Endothelial cell of umbilical vein (primary cell): ENCODE data around the gene RMND5B. TPM values are rescaled to one million over a fixed set of nuclear protein-coding genes. Genes with fewer than 3 reads are reported as not detected.
A peak's percentile ranks its signal among the peaks of the same experiment; 100 is the strongest.

Experiments used
- BruUV-seq: library from RNA; stranded (reverse); fragments of 400-500 nt; replicated peaks from 2 replicates; lab custom pipeline; 2021; lab: Mats Ljungman, UMichigan
- CTCF ChIA-PET: fragments of 300-600, 350-600 bp; sonication (Branson Sonifier 250); formaldehyde crosslinking; loops from one replicate; lab custom pipeline; 2021; ENCODE audit warnings: antibody characterized with exemption, inconsistent platforms; lab: Charles Lee
- POLR2A ChIA-PET: fragments of 300-600, 350-600 bp; sonication (Branson Sonifier 250); formaldehyde crosslinking; loops from one replicate; lab custom pipeline; 2021; ENCODE audit warnings: antibody characterized with exemption, inconsistent platforms; lab: Charles Lee
- DNase-seq: peaks from one replicate; pipeline ENCODE4 v3.0.0-alpha.2; 2011; ENCODE audit warnings: low read depth, low spot score
- FAIRE-seq: peaks from 2 replicates; lab custom pipeline; 2011; peaks lifted over from hg19 to GRCh38; lab: Jason Lieb, UNC
- H2AFZ ChIP-seq: 2 replicates; pipeline ENCODE4 v1.6.0; 2012; ENCODE audit warnings: low read depth, low read length, control low read depth, inconsistent platforms
- H3K27ac ChIP-seq: 2 replicates; pipeline ENCODE4 v1.5.1; 2011; ENCODE audit warnings: low read depth, mild to moderate bottlenecking, control low read depth, low read length, moderate library complexity; ENCODE audit not compliant: insufficient read depth
- H3K27me3 ChIP-seq, 2 experiments: 2 replicates each; pipeline versions ENCODE4 v1.6.0 to v1.6.1; 2011; ENCODE audit warnings: low read length in 2 of 2, mixed read lengths in 1 of 2; ENCODE audit not compliant: control insufficient read depth in 2 of 2, insufficient read depth in 2 of 2
- H3K36me3 ChIP-seq, 2 experiments: 2 replicates in 1 of 2; 3 replicates in 1 of 2; pipeline ENCODE4 v1.5.1; 2011; ENCODE audit warnings: low read length in 2 of 2, mild to moderate bottlenecking in 1 of 2, moderate library complexity in 1 of 2; ENCODE audit not compliant: control insufficient read depth in 2 of 2, insufficient read depth in 2 of 2; ENCODE audit errors: extremely low read depth in 1 of 2
- H3K4me1 ChIP-seq: 3 replicates; pipeline ENCODE4 v1.5.1; 2011; ENCODE audit warnings: mild to moderate bottlenecking, low read length; ENCODE audit not compliant: control insufficient read depth, insufficient read depth; ENCODE audit errors: extremely low read depth
- H3K4me2 ChIP-seq: 2 replicates; pipeline ENCODE4 v1.6.1; 2011; ENCODE audit warnings: low read length, control low read depth, mixed read lengths; ENCODE audit not compliant: insufficient read depth
- H3K4me3 ChIP-seq, 3 experiments: fragments of 200-600 bp in 1 of 3; sonication (generic), shearing (Covaris generic) in 1 of 3; replicated peaks in 1 of 3; 2 replicates each; pipeline ENCODE4 v1.5.1; 2011 to 2016; ENCODE audit warnings: control low read depth in 3 of 3, low read length in 3 of 3, mild to moderate bottlenecking in 2 of 3, inconsistent platforms in 1 of 3, low read depth in 1 of 3, moderate library complexity in 1 of 3; ENCODE audit not compliant: insufficient read depth in 1 of 3
- H3K79me2 ChIP-seq: 2 replicates; pipeline ENCODE4 v1.6.0; 2012; ENCODE audit warnings: low read length, inconsistent platforms; ENCODE audit not compliant: control insufficient read depth, insufficient read depth
- H3K9ac ChIP-seq: replicated peaks from 2 replicates; pipeline ENCODE3; 2011; ENCODE audit warnings: low read length, control low read depth; ENCODE audit not compliant: insufficient read depth; ENCODE audit errors: extremely low read depth
- H3K9me1 ChIP-seq: replicated peaks from 3 replicates; pipeline ENCODE4 v1.6.0; 2011; ENCODE audit warnings: mild to moderate bottlenecking, low read length; ENCODE audit not compliant: control insufficient read depth, insufficient read depth; ENCODE audit errors: extremely low read depth
- H3K9me3 ChIP-seq: replicated peaks from 2 replicates; pipeline ENCODE4 v1.5.1; 2012; ENCODE audit warnings: low read length, inconsistent platforms; ENCODE audit not compliant: control insufficient read depth, insufficient read depth
- H4K20me1 ChIP-seq: replicated peaks from 2 replicates; pipeline ENCODE3; 2011; ENCODE audit warnings: mild to moderate bottlenecking, low read length; ENCODE audit not compliant: control insufficient read depth, insufficient read depth; ENCODE audit errors: extremely low read depth
- POLR2AphosphoS5 ChIP-seq: IDR thresholded peaks from 2 replicates; pipeline ENCODE4 v1.6.1; 2012; ENCODE audit warnings: low read depth, mild to moderate bottlenecking, control low read depth, low read length, moderate library complexity; ENCODE audit not compliant: insufficient read depth
- dilution Hi-C: fragments of 300-500 bp; cut with MboI; formaldehyde crosslinking; loops from one replicate; pipeline ENCODE4 v1.15.0; 2019; ENCODE audit warnings: low sequenced_read_pairs; ENCODE audit not compliant: extremely low pct_ligation_motif_present
- intact Hi-C: fragments of 100-400 bp; cut with micrococcal nuclease; formaldehyde crosslinking; loops from one replicate; pipeline ENCODE4 v1.10.0; 2022
- polyA plus RNA-seq, 4 experiments: library from polyadenylated mRNA; depleted of rRNA in 3 of 4; stranded (reverse) in 3 of 4; unstranded in 1 of 4; fragments of >200 nt; gene quantifications; 2 replicates each; pipeline versions ENCODE4 v1.2.1 to v1.2.3, GENCODE V29; 2011 to 2012; ENCODE audit warnings: missing spikeins in 1 of 4
- total RNA-seq: library from RNA; stranded (reverse); gene quantifications from 2 replicates; pipeline ENCODE4 v1.2.3, GENCODE V29; 2021
- TF ChIP-seq, protein P1 (sequence below), 2 donors: IDR thresholded peaks; 1 replicate in 1 of 2; 2 replicates in 1 of 2; pipeline ENCODE4 v1.5.1; 2011; ENCODE audit warnings: low read length in 2 of 2, mild to moderate bottlenecking in 2 of 2, moderate library complexity in 2 of 2, control low read depth in 1 of 2, inconsistent platforms in 1 of 2, low read depth in 1 of 2; ENCODE audit not compliant: insufficient read depth in 1 of 2; ENCODE audit errors: extremely low read depth in 1 of 2

The RMND5B gene
- total and polyA plus RNA-seq, 2 donors (not counting 3 experiments of a cell fraction or from before 2014, with no cell fraction given), result 38.2 to 40.2 TPM

DNA sequence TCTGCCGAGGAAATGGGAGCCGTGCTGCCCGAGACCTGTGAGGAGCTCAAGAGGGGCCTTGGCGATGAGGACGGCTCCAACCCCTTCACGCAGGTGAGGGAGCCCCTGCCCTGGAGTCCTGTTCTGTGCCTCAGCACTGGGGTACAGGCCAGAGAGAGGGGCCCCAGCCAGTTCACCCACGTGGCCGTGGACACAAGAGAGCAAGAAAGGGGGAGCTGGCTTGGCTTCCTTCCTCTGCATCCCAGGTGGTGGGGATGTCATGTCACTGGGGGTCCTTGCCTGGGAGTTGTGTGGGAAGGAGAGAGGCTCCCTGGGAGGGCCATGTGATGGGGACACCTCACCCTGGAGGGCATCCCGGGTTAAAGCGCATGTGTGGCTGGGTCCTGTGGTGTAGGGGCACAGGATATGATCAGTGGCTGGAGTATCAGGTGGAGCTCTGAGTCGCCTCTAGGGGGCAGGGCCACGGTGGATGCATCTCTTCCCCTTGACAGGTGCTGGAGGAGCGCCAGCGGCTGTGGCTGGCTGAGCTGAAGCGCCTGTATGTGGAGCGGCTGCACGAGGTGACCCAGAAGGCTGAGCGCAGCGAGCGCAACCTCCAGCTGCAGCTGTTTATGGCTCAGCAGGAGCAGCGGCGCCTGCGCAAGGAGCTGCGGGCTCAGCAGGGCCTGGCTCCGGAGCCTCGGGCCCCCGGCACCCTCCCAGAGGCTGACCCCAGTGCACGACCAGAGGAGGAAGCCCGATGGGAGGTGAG is 10.0 kb upstream of the RMND5B start:
- Histone ChIP-seq H3K9me3 (no peaks in the 10 kb centered on the region), H3K36me3 (peaks cover 0 to 21% of the 10 kb centered on the region in 2 experiments), H3K9ac (no peak overlapping the region), H3K4me1 (peaks cover 34% of the 10 kb centered on the region), H3K4me3 (no peak overlapping the region), H4K20me1 (no peaks in the 10 kb centered on the region), H2AFZ (no peak overlapping the region), H3K79me2 (no peaks in the 10 kb centered on the region), H3K27me3 (no peaks in the 10 kb centered on the region), H3K4me2 (no peak overlapping the region), H3K27ac (no peak overlapping the region), H3K9me1 (no peaks in the 10 kb centered on the region)
- ChIA-PET CTCF (interaction anchor here (0.9 to 1.6 kb wide), 8 partner anchors 11 to 45 kb away, joined by 3 to 14 read pairs (median 3); partner anchors contain the start of gene NHP2), POLR2A (no interaction called here)
- dilution Hi-C loops (no loop called here), intact Hi-C loops (no loop called here)
- FAIRE-seq (no peak), DNase-seq (peak; percentile 23)
- TF ChIP-seq, protein P1, sequence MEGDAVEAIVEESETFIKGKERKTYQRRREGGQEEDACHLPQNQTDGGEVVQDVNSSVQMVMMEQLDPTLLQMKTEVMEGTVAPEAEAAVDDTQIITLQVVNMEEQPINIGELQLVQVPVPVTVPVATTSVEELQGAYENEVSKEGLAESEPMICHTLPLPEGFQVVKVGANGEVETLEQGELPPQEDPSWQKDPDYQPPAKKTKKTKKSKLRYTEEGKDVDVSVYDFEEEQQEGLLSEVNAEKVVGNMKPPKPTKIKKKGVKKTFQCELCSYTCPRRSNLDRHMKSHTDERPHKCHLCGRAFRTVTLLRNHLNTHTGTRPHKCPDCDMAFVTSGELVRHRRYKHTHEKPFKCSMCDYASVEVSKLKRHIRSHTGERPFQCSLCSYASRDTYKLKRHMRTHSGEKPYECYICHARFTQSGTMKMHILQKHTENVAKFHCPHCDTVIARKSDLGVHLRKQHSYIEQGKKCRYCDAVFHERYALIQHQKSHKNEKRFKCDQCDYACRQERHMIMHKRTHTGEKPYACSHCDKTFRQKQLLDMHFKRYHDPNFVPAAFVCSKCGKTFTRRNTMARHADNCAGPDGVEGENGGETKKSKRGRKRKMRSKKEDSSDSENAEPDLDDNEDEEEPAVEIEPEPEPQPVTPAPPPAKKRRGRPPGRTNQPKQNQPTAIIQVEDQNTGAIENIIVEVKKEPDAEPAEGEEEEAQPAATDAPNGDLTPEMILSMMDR (IDR thresholded peaks at IDR 0.05; ENCODE audit: extremely low read depth in 1 of 2, insufficient read depth in 1 of 2, low read depth in 1 of 2, low read length in 2 of 2), result peak; percentile 27 to 40
- no peak for TF ChIP-seq POLR2AphosphoS5
- BruUV-seq, result no TSS peak
